Mucosa of stomach (tissue), 1 donor: ENCODE data around the gene MRGPRX2.

Experiments
- H3K27me3 ChIP-seq: one replicate; pipeline ENCODE4 v1.7.0; 2013; ENCODE audit warnings: mild to moderate bottlenecking, low read length; ENCODE audit not compliant: control insufficient read depth, insufficient read depth
- H3K36me3 ChIP-seq: one replicate; pipeline ENCODE4 v1.7.0; 2013; ENCODE audit warnings: low read length; ENCODE audit not compliant: control insufficient read depth, insufficient read depth
- H3K4me1 ChIP-seq: one replicate; pipeline ENCODE4 v1.7.0; 2013; ENCODE audit warnings: mild to moderate bottlenecking, low read length; ENCODE audit not compliant: control insufficient read depth, insufficient read depth
- H3K4me3 ChIP-seq: one replicate; pipeline ENCODE4 v1.7.0; 2013; ENCODE audit warnings: low read length
- H3K9ac ChIP-seq: one replicate; pipeline ENCODE4 v1.7.0; 2013; ENCODE audit warnings: mild to moderate bottlenecking, low read length, moderate library complexity
- H3K9me3 ChIP-seq: one replicate; pipeline ENCODE4 v1.7.0; 2013; ENCODE audit warnings: mild to moderate bottlenecking, low read length, moderate library complexity; ENCODE audit not compliant: control insufficient read depth
- donor health status: Pancreatic carcinoma.

MRGPRX2 gene

DNA sequence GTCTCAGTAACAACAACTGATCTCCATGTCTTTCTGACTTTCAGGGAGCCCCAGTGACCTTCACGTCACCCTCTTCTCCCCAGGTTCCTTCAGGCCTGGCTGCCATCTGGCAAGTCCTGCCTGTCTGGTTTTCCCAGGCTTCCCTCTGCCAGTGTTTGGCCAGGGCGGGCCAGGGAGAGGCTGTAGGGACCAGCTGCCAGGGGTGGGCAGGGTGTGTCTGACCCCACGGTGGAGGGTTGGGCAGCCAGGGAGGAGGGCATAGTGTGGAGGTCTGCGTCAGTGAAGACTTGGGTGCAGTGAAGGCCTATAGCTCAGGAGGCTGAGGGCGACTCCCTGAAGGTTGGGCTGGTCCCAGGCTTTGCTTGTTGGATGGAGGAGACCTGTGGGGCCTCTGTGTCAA, 11.9 kb upstream of the MRGPRX2 start:
- H3K36me3 ChIP-seq: no peaks in the 10 kb centered on the region
- H3K27me3 ChIP-seq: peaks cover 5% of the 10 kb centered on the region
- no peak overlapping the region for H3K9ac ChIP-seq
- H3K9me3 ChIP-seq: no peaks in the 10 kb centered on the region
- no peak overlapping the region for H3K4me3 ChIP-seq
- peaks cover 37% of the 10 kb centered on the region for H3K4me1 ChIP-seq

DNA sequence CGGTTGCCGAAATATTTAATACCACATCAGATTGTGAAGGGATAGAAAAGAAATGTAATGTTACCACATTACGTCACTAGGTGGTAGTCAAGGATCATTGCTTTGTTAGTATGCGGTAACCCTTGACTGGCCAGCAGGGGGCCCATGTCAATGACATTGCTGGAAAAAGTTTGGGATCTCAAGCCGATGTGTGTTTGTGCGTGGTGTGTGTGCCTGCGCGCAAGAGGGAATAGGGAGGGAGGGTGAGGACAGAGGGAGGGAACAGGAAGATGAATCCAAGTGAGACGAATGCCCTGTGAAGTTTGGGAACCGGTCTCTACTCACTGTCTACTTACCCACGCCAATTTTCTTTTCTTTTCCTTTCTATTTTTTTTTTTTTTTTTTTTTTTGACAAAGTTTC, 10.7 kb upstream of the MRGPRX2 start:
- H3K36me3 ChIP-seq: no peaks in the 10 kb centered on the region
- no peak overlapping the region for H3K4me3 ChIP-seq
- H3K9ac ChIP-seq: no peak overlapping the region
- H3K4me1 ChIP-seq: peaks cover 30% of the 10 kb centered on the region
- peaks cover 5% of the 10 kb centered on the region for H3K27me3 ChIP-seq
- H3K9me3 ChIP-seq: no peaks in the 10 kb centered on the region

DNA sequence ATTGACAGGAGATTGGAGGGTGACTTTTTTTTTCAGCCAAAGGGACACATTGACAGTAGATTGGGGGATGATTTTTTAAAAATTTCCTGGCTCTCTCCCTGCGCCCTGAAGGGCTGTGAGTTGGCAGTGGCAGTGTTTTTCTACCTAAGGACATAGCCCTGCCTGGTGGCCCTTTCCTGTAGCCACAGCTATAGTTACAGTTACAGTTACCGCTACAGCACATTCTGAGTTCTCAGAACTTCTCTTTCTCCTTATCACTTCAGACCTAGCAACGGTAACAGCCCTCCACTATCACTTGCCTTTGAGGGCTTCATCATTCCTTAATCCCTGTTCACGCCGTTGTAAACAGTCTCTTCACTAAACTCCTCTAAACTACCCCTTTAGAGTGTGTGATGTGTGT, 684 bp downstream of the MRGPRX2 start:
- Histone ChIP-seq H3K4me3 (no peak overlapping the region), H3K9ac (no peak overlapping the region), H3K9me3 (no peaks in the 10 kb centered on the region), H3K27me3 (no peaks in the 10 kb centered on the region), H3K36me3 (no peaks in the 10 kb centered on the region), H3K4me1 (no peaks in the 10 kb centered on the region)

DNA sequence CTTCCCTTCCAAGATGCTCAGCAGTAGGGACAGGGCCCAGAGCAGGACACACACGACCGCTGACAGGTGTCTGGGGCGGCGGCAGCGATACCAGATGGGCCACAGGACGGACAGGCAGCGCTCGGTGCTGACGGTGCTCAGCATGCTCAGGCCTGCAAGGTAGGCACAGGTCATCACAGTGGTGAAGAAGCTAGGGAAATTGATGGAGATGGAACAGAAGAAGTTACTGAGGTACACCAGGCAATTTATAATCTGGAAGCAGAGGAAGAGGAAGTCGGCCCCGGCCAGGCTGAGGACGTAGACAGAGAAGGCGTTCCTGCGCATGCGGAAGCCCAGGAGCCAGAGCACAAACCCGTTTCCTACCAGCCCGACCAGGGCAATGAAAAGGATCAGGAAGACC, 4.6 kb downstream of the MRGPRX2 start:
- H3K4me3 ChIP-seq: no peak overlapping the region
- no peaks in the 10 kb centered on the region for H3K4me1 ChIP-seq
- H3K36me3 ChIP-seq: no peaks in the 10 kb centered on the region
- H3K9me3 ChIP-seq: no peaks in the 10 kb centered on the region
- H3K9ac ChIP-seq: no peak overlapping the region
- H3K27me3 ChIP-seq: no peaks in the 10 kb centered on the region

DNA sequence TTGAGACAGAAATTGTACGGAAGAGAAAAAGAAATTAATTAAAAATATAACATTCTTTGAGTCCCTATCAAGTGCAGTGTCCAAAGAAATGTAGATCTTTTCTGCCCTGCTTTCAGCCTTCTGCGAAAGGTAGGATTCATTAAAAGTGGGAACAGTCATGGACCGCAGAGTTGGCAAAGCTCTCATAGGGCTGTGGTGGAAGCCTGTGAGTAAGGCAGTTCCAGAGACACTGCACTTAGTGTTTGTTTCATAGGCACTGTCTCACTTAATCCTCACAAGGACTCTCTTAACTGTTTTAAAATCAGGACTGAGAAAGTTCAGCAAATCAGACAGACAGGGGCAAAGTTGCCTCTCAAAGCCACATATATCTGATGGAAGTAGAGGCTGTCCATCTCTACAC, 5.5 kb downstream of the MRGPRX2 start:
- Histone ChIP-seq H3K27me3 (no peaks in the 10 kb centered on the region), H3K9me3 (no peaks in the 10 kb centered on the region), H3K36me3 (no peaks in the 10 kb centered on the region), H3K4me1 (no peaks in the 10 kb centered on the region), H3K9ac (no peak overlapping the region), H3K4me3 (no peak overlapping the region)

DNA sequence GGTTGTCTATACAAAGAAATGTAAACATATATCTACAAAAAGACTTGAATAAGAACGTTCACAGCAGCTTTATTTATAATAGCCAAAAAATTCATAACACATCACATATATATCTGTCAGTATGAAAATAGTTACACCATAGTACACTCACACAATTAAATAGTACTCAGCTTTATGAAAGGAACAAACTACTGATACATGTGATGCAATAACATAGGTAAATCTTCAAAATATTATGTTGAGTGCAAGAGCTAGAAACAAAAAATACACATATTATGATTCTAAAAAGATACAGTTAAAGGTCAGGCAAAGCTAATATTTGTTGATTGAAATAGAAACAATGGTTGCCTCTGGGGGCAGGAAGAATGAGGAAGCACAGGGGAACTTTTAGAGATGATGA, 6.6 kb downstream of the MRGPRX2 start:
- Histone ChIP-seq H3K9ac (no peak overlapping the region), H3K4me3 (no peak overlapping the region), H3K9me3 (no peaks in the 10 kb centered on the region), H3K27me3 (no peaks in the 10 kb centered on the region), H3K36me3 (no peaks in the 10 kb centered on the region), H3K4me1 (no peaks in the 10 kb centered on the region)

DNA sequence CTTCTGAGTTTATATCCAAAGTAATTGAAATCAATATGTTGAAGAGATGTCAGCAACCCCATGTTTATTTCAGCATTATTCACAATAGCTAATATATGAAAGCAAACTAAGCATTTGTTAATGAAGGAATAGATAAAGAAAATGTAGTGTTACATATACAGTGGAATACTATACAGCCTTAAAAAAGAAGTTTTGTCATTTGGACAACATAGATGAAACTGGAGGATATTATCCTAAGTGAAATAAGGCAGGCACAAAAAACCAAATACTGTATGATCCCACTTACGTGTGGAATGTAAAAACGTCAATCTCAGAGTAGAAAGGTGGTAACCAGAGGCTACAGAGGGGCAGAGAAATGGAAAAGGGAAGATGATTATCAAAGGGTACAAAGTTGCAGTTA, 10.2 kb downstream of the MRGPRX2 start:
- no peaks in the 10 kb centered on the region for H3K9me3 ChIP-seq
- no peaks in the 10 kb centered on the region for H3K27me3 ChIP-seq

DNA sequence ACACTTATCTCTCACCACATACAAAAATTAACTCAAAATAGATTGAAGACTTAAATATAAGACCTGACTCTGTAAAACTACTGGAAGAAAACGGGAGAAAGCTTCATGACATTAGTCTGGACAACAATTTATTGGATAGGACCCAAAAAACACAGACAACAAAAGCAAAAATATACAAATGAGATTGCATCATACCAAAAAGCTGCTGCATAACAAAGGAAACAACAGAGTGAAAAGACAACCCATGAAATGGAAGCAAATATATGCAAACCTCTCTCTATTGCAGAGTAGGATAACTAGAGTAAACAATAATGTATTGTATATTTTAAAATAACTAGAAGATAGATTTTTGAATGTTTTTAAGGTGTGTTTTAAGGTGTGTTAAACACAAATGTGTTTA, 11.2 kb downstream of the MRGPRX2 start:
- Histone ChIP-seq H3K4me1 (no peaks in the 10 kb centered on the region), H3K36me3 (no peaks in the 10 kb centered on the region), H3K4me3 (no peak overlapping the region)

More for the DNA sequence above, 10.2 kb downstream of the MRGPRX2 start:
- Histone ChIP-seq H3K36me3 (no peaks in the 10 kb centered on the region), H3K4me3 (no peak overlapping the region), H3K4me1 (no peaks in the 10 kb centered on the region), H3K9ac (no peak overlapping the region)

DNA sequence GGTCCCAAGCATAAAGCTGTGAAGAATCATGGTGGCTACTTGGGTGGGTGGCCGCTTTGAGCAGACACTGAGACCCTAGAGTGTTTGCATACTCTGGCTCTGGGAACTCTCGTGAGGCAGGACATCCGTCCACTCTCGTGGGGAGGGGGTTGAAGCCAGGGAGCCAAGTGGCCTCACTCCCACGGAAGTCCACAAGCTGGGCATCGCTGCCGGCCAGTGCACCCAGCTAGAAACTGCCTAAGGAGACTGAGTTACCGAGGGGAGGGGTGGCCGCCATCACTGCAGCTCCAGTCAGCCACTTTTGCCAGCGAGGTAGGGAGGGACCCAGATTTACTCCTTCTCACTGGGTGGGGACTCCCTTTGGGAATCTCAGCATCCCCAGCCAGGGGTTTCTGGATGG, 20.5 kb downstream of the MRGPRX2 start:
- Histone ChIP-seq H3K4me3 (no peak overlapping the region), H3K9ac (no peak overlapping the region), H3K36me3 (no peaks in the 10 kb centered on the region), H3K4me1 (no peaks in the 10 kb centered on the region), H3K9me3 (no peaks in the 10 kb centered on the region), H3K27me3 (no peaks in the 10 kb centered on the region)

More for the DNA sequence above, 11.2 kb downstream of the MRGPRX2 start:
- no peaks in the 10 kb centered on the region for H3K27me3 ChIP-seq
- H3K9ac ChIP-seq: no peak overlapping the region
- no peaks in the 10 kb centered on the region for H3K9me3 ChIP-seq

DNA sequence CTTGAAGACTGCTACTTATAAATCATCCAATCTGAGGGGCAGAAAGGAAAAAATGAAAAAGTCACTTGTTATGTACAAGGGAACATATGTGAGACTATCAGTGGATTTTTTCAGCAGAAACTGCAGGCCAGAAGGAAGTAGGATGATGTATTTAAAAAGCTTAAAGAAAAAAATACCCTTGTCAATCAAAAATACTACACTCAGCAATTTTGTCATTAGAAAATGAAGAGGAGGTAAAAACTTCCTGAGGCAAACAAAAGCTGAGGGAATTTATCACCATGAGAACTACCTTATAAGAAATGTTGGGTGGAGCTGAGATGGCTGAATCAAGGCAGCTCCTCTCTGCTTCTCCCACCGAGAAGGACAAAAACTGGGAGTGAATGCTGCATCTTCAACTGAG, 21.1 kb downstream of the MRGPRX2 start:
- H3K4me1 ChIP-seq: no peaks in the 10 kb centered on the region
- no peak overlapping the region for H3K9ac ChIP-seq
- no peaks in the 10 kb centered on the region for H3K36me3 ChIP-seq
- no peak overlapping the region for H3K4me3 ChIP-seq
- H3K9me3 ChIP-seq: no peaks in the 10 kb centered on the region
- H3K27me3 ChIP-seq: no peaks in the 10 kb centered on the region

DNA sequence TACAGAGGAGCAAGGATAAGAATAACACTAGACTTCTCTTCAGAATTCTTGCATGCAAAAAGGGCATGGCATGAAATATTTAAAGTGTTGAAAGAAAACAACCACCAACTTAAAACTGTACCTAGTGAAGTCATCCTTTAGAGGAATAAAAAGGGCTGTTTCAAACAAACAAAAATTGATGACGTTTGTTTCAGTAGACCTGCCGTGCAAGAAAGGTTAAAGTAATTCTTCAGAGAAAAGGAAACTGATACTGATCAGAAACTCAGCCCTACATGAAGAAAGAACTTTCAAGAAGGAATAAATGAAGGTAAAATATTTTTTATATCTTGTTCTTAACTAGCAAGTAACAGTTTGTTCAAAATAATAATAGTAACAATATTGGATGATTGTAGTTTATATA, 27.5 kb downstream of the MRGPRX2 start:
- H3K4me1 ChIP-seq: no peaks in the 10 kb centered on the region
- no peaks in the 10 kb centered on the region for H3K36me3 ChIP-seq
- H3K9me3 ChIP-seq: no peaks in the 10 kb centered on the region
- no peak overlapping the region for H3K9ac ChIP-seq
- no peak overlapping the region for H3K4me3 ChIP-seq
- no peaks in the 10 kb centered on the region for H3K27me3 ChIP-seq

DNA sequence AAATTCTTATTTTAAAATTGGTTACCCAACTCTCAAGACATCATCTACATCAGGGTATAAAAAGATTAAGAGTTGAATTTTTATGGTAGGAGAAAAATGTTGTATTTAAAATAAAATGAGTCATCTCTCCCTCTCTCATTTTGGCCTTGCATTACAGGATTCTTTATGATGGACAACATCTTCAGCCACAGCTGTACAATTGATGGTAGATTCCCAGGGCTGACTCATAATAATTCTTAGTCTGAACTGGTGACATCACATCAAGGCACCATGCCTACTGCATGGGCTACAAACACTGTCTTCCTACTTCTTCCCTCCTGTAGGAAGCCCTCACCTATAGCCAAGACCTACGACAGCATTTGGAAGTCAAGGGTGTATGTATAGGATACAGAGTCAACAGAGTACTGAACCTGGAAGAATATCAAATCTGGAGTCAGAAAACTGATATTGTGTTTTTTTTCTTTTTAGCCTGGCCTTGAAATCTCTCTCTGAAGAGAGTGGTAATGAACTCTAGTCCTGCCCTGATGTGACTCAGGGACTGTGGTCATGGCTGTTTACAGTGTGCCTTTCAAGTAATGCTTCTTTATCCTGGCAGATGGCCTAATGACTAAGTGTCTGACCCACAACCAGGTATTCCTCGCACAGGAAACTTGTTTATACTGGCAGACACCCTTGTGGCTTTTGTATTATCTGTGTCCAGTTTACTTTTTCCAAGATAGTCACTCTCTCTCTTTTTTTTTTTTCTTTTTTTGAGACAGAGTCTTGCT, 32.5 kb downstream of the MRGPRX2 start:
- Histone ChIP-seq H3K36me3 (no peaks in the 10 kb centered on the region), H3K27me3 (no peaks in the 10 kb centered on the region), H3K9me3 (no peaks in the 10 kb centered on the region), H3K4me3 (no peak overlapping the region), H3K9ac (no peak overlapping the region), H3K4me1 (peaks cover 8% of the 10 kb centered on the region)

DNA sequence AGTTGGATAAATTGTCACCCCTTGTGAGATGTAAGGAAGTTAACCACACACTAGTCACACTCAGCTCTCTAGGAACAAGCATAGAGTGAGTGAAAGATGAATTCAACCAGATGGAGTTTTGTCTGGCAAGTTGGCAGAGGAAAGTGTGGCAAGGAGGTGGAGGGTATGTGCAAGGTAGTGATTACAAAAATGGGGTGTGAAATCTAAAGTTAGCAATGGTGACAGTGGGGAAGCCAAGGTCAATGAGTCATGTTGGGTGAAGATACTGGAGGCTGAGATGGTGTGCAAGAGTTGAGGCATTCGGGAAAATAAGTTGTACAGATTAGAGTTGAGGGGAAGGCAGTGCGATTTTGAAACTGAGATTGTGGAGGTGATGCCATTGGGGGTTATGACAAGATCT, 33.7 kb downstream of the MRGPRX2 start:
- Histone ChIP-seq H3K4me1 (peaks cover 8% of the 10 kb centered on the region), H3K27me3 (no peaks in the 10 kb centered on the region), H3K36me3 (no peaks in the 10 kb centered on the region), H3K9me3 (no peaks in the 10 kb centered on the region), H3K4me3 (no peak overlapping the region), H3K9ac (no peak overlapping the region)
